Astrocyte of the spinal cord (primary cell): ENCODE results near the gene KHSRP.

Experiments used
- DNase-seq: peaks from one replicate; pipeline ENCODE4 v3.0.0; 2011; ENCODE audit warnings: low read depth, low spot score
- H3K4me3 ChIP-seq: 2 replicates; pipeline ENCODE4 v1.5.1; 2011; ENCODE audit warnings: low read depth, mild to moderate bottlenecking, low read length, moderate library complexity
- in situ Hi-C: cut with HindIII; loops from 2 replicates; pipeline ENCODE4 v1.10.0; 2017; ENCODE audit warnings: low sequenced_read_pairs
- TF ChIP-seq, protein P1 (sequence below): IDR thresholded peaks from 2 replicates; pipeline ENCODE4 v1.5.1; 2012; ENCODE audit warnings: low read depth, mild to moderate bottlenecking, low read length, inconsistent platforms

KHSRP gene

DNA sequence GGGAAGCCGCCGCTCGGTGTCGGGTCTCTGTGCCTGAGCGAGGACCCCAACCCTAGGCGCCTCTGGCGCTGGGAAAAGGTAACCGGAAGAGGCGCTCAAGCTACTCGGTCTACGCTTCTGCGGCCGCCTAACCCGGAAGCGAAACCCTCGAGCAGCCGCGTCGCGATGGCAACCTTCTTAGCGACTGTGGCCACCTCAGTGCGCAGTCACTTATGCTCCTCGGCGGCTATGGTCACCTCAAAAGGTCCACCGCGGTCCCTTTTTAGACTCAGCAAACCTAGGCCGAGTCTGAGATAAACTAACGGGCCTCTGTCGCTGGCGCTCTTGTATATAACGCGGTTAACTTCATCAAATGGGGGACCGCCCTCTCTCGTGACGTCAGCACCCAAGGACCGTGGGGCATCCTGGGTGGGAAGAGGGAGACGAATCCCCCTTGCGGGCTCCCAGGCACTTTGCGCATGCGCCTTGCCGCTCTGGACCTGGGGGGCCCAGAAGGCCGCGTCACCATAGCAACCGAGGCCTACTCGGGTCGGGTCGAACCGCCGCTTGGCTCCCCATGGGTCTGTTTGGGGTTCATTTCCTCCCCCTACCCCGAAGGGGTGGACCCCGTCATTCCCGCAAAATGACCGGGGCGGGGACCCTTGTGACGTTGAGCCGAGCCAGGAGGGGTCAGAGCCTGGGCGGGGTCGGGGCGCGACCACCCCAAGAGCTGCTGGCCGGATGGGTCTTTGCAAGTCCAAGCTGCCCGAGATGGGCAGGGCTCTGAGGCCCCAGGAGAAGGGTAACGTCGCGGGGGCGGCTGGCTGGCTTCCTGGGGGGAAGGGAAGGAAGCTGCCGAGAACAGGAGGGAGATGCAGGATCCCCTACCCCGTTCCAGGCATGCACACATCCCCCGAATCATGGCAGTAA lies 31.3 kb downstream of the KHSRP start, which contains the start of gene GTF2F1:
Gene GTF2F1, minus strand, starts transcription at position 91 of the 909 bp plus-strand sequence. CDS start 169 bp downstream, outside the sequence.
- in situ Hi-C loops = no loop called here
- H3K4me3 ChIP-seq = peak within 1 kb of the TSS; percentile 74
- DNase-seq = peak; percentile 97
- TF ChIP-seq, protein P1, sequence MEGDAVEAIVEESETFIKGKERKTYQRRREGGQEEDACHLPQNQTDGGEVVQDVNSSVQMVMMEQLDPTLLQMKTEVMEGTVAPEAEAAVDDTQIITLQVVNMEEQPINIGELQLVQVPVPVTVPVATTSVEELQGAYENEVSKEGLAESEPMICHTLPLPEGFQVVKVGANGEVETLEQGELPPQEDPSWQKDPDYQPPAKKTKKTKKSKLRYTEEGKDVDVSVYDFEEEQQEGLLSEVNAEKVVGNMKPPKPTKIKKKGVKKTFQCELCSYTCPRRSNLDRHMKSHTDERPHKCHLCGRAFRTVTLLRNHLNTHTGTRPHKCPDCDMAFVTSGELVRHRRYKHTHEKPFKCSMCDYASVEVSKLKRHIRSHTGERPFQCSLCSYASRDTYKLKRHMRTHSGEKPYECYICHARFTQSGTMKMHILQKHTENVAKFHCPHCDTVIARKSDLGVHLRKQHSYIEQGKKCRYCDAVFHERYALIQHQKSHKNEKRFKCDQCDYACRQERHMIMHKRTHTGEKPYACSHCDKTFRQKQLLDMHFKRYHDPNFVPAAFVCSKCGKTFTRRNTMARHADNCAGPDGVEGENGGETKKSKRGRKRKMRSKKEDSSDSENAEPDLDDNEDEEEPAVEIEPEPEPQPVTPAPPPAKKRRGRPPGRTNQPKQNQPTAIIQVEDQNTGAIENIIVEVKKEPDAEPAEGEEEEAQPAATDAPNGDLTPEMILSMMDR = peak; percentile 8

DNA sequence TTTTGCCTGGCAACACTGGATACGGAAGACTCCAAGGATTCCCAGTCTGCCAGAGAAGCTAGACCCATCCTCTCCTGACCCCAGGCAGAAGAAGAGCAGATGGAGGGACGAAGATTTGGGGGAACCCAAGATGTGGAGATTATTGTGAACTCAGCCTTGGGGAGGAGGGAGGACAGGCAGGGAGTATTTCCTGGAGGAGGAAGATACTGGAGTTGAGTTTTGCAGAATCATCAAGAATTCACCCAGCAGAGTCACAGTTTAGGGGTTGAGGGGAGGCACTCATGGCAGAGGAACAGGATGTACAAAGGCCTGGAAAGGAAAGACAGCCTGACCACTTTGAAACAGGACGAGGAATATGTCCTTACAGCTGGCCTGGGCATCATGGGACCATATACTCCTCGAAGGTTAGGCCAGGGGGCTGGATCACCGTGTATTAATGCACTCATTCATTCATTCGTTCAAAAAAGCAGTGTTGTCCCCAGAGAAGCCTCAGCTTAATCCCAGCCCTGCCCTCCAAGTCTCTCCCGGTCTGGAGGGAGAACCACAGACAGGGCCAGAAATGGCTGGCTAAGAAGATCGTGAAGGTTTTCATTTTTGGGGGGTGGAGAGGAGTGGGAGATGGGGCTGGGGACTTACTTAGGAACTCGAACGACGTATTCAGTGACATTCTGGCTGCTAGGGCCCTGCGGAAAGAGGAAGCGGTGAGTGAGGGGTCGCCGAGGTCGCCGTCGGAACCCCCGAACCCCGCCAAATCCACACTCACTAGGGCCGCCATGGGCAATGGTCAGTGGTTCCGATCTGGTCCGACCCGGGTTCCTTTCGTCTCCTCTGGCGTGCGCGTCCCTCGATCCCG lies 32.2 kb downstream of the KHSRP start:
- in situ Hi-C loops = no loop called here
- no peak for DNase-seq
- TF ChIP-seq, protein P1 = no peak
- H3K4me3 ChIP-seq = peak overlapping the region; percentile 74

DNA sequence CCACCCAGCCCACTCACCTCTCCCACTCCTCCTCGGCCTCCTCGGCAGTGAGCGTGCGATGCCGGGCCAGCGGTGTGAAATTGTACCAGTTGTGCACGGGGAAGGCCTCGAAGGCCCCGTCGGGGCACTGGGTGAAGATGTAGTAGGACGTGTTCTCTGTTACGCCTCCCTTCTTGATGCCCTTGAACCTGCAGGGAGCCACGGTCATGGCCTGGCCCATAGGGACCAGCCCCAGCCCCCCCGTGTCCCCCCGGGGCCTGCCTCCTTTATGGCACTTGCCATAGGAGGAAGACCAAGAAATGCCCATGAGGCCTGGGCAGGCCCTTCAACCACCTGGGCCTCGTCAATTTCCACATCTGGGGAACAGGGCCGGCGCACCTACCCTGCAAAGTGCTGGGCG lies 37.2 kb downstream of the KHSRP start:
- in situ Hi-C loops = no loop called here
- no peak for DNase-seq
- no peak overlapping the region for H3K4me3 ChIP-seq
- TF ChIP-seq, protein P1 = no peak

- TF ChIP-seq, protein P1 = no peak
- in situ Hi-C loops = no loop called here
- no peak for DNase-seq
Observed at GRCh38 chr19:6384381-6384780, 40.2 kb downstream of the KHSRP start.

GRCh38 chr19:6383188-6383587 lies 41.4 kb downstream of the KHSRP start:
- in situ Hi-C loops = no loop called here
- DNase-seq = no peak
- TF ChIP-seq, protein P1 = no peak

More at GRCh38 chr19:6384381-6384780, 40.2 kb downstream of the KHSRP start:
- no peak overlapping the region for H3K4me3 ChIP-seq

GRCh38 chr19:6381030-6381750 lies 43.4 kb downstream of the KHSRP start:
- no peak overlapping the region for H3K4me3 ChIP-seq
- in situ Hi-C loops = no loop called here
- TF ChIP-seq, protein P1 = no peak
- DNase-seq = no peak

More at GRCh38 chr19:6383188-6383587, 41.4 kb downstream of the KHSRP start:
- no peak overlapping the region for H3K4me3 ChIP-seq
